GM21576 (cell line): ENCODE results near the gene BAK1.
A peak's percentile ranks its signal among the peaks of the same experiment; 100 is the strongest.
"Not testable (repeated sequence)": the region's sequence is repeated elsewhere in the genome, so short reads cannot be mapped to it uniquely, and the experiment has no call there.

Experiments used
- ATAC-seq: cut with Tn5 transposase; IDR thresholded peaks from one replicate; pipeline ENCODE4 v1.9.1; 2021; ENCODE audit warnings: mild to moderate bottlenecking, moderate library complexity; ENCODE audit not compliant: unreplicated experiment

The BAK1 gene

GRCh38 chr6:33609019-33609418 is 28.9 kb upstream of the BAK1 start:
- no peak for ATAC-seq

- no peak for ATAC-seq
Observed at GRCh38 chr6:33607784-33608161, 27.7 kb upstream of the BAK1 start.

DNA sequence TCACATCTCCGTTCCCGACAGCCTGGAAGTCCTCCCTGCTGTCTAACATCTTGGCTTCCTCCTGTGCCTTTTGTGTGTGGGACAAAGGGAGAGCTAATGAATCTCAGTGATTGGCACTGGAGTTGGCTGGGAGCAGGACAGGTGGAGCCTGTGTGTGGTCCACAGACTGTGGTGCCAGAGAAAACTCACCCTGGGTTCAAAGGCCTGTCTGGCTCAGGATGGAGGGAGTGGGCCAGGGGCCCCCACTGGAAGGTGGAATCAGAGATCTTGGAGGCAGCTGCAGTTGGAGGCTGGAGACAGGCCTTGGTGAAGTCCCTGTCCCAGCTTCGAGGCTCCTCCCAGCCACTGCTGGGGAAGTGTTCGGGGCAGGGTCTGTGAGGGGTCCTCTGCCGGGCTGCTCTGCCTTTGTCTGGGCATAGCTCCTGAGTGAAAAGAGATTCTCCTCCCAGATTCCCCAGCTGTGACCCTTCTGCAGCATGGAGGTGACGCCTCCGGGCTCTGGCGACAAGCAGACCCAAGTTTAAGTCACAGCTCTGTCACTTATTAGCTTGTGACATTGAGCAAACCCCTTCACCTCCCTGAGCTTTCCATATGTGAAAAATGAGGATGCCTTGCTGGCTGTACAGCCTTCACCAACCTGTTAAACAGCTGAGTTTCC is 27.2 kb upstream of the BAK1 start:
- no peak for ATAC-seq

- ATAC-seq: no peak
Observed at GRCh38 chr6:33606642-33607041, 26.6 kb upstream of the BAK1 start.

DNA sequence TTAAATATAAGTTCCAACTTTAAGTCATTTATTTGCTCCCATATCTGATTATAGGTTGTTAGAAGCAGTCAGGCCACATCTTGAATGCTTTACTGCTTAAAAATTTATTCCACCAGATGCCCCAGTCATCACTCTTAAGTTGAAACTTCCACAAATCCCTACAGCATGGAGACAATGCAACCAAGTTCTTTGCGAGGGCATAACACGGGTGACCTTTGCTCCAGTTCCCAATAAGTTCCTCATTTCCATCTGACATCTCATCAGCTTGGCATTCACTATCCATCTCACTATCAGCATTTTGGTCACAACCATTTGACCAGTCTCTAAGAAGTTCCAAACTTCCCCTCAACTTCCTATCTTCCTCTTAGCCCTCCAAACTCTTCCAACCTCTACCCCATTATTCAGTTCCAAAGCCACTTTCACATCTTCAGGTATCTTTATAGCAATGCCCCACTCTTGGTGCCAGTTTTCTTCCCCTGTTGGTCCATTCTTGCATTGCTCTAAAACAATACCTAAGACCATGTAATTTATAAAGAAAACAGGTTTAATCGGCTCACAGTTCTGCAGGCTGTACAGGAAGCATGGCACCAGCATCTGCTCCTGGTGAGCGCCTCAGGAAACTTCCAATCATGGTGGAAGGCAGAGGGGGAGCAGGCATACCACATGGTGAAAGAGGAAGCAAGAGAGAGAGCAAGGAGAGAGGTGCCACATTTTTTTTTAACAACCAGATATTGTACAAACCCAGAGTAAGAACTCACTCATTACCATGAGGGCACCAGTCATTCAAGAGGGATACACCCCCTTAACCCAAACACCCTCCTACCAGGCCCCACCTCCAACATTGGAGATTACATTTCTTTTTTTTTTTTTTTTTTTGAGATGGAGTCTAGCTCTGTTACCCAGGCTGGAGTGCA is 25.1 kb upstream of the BAK1 start:
- no peak for ATAC-seq

GRCh38 chr6:33602180-33602579 is 22.1 kb upstream of the BAK1 start:
- no peak for ATAC-seq

DNA sequence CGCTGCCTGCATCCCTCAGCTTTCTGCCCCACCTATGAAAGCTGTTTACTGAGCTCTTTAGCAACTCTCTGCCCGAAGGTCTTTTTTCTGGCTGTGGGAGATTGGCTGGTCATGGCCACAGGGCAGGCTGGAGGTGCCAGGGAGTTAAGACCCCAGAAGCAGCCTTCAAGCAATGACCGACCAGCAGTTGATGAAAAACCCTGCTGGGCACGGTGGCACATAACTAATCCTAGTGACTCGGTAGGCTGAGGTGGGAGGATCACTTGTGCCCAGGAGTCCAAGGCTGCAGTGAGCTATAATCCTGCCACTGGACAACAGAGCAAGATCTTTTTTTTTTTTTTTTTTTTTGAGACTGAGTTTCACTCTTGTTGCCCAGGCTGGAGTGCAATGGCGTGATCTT is 20.7 kb upstream of the BAK1 start:
- no peak for ATAC-seq

GRCh38 chr6:33599413-33599938 is 19.4 kb upstream of the BAK1 start:
- ATAC-seq: no peak

DNA sequence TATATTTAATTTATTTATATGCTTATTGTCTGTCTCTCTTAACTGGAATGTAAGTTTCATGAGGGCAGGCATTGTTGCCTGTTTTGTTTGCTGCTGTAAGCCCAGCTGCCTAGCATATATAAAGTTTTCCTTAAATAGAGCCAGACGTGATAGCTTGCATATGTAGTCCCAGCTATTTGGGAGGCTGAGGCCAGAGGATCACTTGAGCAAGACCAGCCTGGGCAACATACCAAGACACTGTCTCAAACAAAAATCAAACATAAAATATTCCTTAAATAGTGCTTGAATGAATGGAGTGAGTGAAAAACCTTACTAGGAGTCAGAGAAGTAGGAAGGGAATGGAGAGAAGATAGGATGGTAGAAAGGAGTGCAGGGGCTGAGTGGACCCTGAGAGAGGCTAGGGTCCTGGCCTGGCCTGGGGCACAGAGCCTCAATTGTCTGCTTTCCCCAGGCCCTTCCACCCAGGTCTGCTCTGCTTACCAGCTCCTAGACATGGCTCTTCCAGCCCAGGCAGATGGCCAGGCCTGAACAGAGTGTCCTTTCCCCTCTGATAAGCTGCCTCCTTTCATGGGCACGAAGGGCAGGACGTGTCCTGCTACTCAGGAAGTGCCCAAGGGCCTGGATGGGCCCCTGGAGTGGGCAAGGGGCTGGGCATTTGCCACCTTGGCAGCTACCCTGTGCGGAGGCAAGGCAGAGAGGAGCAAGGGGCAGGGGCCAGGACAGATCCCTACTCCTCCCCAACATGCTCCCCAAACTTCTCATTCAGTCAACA is 17.7 kb upstream of the BAK1 start:
- ATAC-seq: no peak

DNA sequence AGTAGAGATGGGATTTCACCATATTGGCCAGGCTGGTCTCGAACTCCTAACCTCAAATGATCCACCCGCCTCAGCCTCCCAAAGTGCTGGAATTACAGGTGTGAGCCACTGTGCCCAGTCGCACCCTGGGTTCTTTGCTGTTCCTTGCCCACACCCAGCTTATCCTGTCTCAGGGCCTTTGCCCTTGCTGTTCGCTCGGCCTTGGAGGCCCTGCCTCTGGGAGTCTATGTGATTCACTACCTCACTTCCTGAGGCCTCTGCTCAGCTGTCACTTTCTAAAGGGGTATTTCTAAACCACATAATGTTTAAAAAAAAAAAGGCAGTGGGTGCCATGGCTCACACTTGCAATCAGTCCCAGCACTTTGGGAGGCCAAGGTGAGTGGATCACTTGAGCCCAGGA is 16.8 kb upstream of the BAK1 start:
- ATAC-seq: not testable (repeated sequence)

GRCh38 chr6:33595001-33595846 is 15.1 kb upstream of the BAK1 start:
- no peak for ATAC-seq

- no peak for ATAC-seq
Observed at GRCh38 chr6:33593414-33593727, 13.3 kb upstream of the BAK1 start.

DNA sequence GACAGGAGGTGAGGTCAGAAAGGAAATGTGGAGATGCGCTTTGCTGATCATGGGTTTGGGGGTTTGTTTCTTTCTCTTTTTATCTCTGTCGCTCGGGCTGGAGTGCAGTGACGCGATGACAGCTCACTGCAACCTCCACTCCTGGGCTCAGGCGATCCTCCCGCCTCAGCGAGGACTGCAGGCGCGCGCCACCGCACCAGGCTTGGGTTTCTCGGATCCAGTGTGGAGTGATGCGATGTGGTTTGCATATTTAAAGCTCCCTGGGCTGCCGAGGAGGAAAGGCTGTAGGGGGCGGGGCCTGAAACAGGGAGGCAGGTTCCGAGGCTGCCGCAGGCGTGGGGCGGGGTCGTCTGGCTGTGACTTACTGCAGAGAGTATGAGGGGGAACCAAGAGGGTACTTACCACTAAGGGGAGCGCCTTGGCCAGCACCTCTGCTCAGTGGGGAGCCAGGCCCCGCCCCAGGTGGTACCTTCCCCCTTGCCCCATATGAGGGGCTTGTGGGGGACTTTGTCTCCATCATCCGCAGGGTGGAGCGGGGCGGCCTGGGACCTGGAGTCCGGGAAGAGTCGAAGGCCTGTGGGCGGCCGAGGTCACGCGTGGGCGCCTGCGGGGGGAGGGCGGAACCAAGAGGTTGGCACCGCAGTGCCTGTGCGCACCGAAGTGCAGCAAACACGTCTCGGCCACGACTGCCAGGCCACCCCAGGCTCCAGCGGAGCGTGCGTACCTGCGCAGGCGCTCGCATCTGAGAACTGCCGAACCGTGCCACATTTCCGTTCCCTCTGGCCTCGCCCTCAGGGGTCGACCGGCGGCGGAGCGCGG is 12.7 kb upstream of the BAK1 start:
- peak; percentile 42 for ATAC-seq

GRCh38 chr6:33592280-33592594 is 12.2 kb upstream of the BAK1 start:
- no peak for ATAC-seq

DNA sequence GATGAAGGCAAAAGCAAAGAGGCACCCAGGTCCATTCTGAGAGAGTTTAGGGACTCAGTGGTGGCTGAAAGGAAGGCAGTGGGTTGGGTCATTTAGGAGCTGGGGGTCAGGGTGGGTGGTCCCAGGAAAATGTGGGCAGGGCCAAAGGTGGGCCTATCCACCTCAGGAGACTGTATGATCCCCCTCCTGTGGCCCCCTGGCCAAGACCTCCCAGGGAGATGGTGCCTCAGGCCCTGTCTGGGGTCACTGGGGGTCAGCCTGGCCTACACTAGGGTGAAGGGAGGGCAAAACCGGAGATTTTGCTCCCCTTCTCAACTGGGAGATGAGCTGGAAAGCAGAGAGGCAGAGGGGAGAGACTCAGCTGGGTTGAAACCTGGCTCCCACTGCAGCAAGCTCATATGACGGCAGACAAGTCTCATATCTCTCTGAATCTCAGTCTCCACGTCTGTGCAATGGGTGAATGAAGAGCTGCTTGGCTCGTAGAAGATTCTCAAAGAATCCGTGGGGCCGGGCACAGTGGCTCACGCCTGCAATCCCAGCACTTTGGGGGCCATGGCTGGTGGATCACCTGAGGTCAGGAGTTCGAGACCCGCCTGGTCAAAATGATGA is 11.5 kb upstream of the BAK1 start:
- ATAC-seq: no peak

DNA sequence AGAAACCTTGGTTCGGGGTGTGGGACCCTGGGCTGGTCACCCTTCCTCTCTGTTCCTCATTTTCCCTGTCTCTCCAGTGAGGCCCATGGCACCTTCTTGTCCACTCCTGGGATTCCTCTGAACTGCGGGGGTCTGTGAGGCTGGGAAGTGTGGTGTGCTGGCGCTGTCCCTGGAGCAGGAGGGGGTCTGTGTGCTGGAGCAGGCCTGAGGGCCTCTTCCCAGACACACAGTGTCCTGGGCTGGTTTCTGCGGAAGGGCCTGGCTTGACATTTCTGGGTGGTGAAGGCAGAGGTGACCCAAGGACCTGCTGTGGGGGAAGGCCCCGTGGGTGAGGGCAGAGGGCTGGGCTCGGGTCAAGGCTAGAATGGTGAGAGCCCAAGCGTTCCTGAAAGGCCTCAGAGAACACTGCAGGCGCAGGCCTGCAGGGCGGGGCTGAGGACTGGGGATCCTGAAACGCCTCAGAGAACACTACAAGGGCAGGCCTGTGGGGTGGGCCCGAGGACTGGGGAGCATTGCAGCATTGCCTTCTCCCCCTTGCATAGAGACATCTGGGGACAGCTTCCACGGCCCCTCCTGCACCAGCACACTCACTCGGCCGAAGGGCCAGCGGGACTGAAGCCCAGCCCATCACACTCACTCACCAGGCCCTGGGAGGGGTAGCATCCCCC is 10.6 kb upstream of the BAK1 start:
- no peak for ATAC-seq

- ATAC-seq: no peak
Observed at GRCh38 chr6:33589731-33590530, 9.9 kb upstream of the BAK1 start.

GRCh38 chr6:33589392-33589730 is 9.3 kb upstream of the BAK1 start:
- ATAC-seq: no peak
